ENCODE measurements around the gene RARA. TPM values are rescaled to one million over a fixed set of nuclear protein-coding genes. Genes with fewer than 3 reads are reported as not detected.
A peak's percentile ranks its signal among the peaks of the same experiment; 100 is the strongest.

RARA gene
- total RNA-seq, 1 experiment from 2014 or later, result 25.4 TPM

DNA sequence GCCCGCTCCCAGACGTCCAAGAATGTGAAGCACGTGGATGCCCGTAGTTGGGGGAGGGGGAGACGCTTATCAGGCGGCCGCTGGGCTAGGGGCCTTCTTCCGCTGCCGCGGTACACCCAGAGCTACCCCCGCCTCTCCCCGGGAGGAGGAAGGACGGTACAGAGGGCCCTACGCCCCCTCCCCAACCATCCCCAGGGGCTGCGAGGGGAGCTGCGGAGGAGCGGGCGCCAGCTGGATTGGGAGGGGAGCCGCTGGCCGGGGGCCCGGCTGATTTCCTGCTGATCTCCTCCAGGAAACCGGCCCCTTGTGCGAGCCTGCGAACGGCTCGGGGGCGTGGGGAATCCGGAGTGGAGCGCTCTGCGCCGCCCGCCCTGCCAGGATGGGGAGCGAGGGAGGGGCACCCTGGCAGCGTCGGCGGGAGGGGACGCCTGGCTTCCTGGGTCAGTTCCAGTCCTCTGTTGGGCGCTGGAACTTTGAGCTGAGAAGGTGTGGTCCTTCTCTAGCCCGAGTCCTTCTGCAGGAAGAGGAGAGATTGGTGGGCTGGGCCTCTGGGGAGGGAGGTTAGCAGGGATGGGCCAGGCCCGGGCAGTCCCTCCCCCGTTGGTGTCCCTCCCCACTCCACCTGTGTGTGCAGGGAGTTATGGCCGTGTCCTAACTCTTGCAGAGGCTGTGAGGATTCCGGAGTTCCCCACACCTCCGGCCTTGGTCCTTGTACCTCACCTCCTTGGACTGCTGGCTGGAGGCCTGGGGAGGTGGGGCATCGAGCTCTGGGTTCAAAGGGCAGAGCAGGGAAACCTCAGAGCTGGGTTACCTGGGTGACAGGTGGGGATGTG is 36.4 kb downstream of the RARA start:
- Histone ChIP-seq H3K36me3 (ENCODE audit: insufficient read depth, low read length, poor library complexity, severe bottlenecking) (no peaks in the 10 kb centered on the region), H3K4me3 (ENCODE audit: low read depth, low read length, poor library complexity, severe bottlenecking) (peak overlapping the region; percentile 63), H3K27me3 (replicated peaks; ENCODE audit: insufficient read depth, low read depth, low read length, poor library complexity) (no peaks in the 10 kb centered on the region), H3K27ac (ENCODE audit: low read depth, low read length, poor library complexity, severe bottlenecking) (peak overlapping the region; percentile 65), H3K4me1 (ENCODE audit: insufficient read depth, low read length, poor library complexity, severe bottlenecking) (peaks cover 60% of the 10 kb centered on the region), H3K9me3 (ENCODE audit: low read depth, low read length, poor library complexity, severe bottlenecking) (no peaks in the 10 kb centered on the region)
- DNase-seq (ENCODE audit: low spot score), result peak; percentile 65
- TF ChIP-seq EZH2 (IDR thresholded peaks at IDR 0.05; ENCODE audit: borderline replicate concordance, low read depth, low read length, poor library complexity, severe bottlenecking), result no peak
- TF ChIP-seq, protein P1, sequence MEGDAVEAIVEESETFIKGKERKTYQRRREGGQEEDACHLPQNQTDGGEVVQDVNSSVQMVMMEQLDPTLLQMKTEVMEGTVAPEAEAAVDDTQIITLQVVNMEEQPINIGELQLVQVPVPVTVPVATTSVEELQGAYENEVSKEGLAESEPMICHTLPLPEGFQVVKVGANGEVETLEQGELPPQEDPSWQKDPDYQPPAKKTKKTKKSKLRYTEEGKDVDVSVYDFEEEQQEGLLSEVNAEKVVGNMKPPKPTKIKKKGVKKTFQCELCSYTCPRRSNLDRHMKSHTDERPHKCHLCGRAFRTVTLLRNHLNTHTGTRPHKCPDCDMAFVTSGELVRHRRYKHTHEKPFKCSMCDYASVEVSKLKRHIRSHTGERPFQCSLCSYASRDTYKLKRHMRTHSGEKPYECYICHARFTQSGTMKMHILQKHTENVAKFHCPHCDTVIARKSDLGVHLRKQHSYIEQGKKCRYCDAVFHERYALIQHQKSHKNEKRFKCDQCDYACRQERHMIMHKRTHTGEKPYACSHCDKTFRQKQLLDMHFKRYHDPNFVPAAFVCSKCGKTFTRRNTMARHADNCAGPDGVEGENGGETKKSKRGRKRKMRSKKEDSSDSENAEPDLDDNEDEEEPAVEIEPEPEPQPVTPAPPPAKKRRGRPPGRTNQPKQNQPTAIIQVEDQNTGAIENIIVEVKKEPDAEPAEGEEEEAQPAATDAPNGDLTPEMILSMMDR (conservative IDR thresholded peaks at IDR 0.05; ENCODE audit: low read depth, low read length), result no peak
- ChIA-PET POLR2A (ENCODE audit: low non-redundant PET) (no interaction called here), CTCF (interaction anchor here (0.6 kb wide), 2 partner anchors 28 to 60 kb away, joined by 5 read pairs; no protein-coding TSS in a partner anchor)
- no TSS peak for BruUV-seq (replicated peaks)
- intact Hi-C loops (cut with micrococcal nuclease; ENCODE audit: unreplicated experiment), result no loop called here

DNA sequence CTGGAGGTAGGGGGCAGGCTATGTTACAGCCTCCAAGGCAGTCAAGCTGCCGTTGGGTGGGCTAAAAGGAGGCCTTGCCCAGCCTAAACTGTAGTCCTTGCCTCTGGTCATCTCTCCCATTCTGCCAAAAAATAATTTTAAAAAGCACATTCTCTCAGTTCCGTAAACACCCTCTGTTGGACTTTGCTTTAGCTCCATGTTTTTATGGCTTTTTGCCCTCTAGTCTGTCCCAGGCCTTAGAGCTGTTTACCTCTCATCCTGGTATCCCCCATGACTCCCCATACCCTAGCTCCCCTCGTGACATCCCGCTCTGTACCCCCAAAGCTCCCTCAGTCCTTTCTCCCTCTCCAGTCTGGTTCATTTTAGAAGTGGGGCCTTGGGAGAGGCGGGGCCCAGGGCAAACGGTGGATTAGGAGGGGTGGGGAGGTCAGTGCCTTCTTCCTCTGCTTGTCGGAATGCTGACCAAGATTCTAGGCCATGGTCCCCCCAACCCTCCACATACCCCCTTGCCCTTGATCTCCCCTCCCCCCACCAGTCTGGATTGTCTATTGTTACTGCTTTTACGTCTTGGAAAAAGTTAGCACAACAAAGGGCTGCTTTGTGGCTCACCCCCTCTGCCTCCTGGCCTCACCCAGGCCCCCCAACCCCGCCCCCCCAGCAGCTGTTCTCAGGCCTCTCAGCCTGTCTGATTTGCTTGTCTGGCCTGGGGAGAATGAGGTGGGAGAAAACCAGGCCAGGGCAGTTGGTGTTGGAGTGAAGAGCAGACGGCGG is 37.2 kb downstream of the RARA start:
- H3K27me3 ChIP-seq (replicated peaks; ENCODE audit: insufficient read depth, low read depth, low read length, poor library complexity), result no peaks in the 10 kb centered on the region
- intact Hi-C loops (cut with micrococcal nuclease; ENCODE audit: unreplicated experiment), result no loop called here
- DNase-seq (ENCODE audit: low spot score), result no peak

GRCh38 chr17:40346765-40347158 is 37.8 kb downstream of the RARA start:
- no peak for DNase-seq (ENCODE audit: low spot score)
- Histone ChIP-seq H3K4me1 (ENCODE audit: insufficient read depth, low read length, poor library complexity, severe bottlenecking) (peaks cover 73% of the 10 kb centered on the region), H3K27ac (ENCODE audit: low read depth, low read length, poor library complexity, severe bottlenecking) (no peak overlapping the region), H3K9me3 (ENCODE audit: low read depth, low read length, poor library complexity, severe bottlenecking) (no peaks in the 10 kb centered on the region), H3K36me3 (ENCODE audit: insufficient read depth, low read length, poor library complexity, severe bottlenecking) (no peaks in the 10 kb centered on the region), H3K4me3 (ENCODE audit: low read depth, low read length, poor library complexity, severe bottlenecking) (no peak overlapping the region), H3K27me3 (replicated peaks; ENCODE audit: insufficient read depth, low read depth, low read length, poor library complexity) (no peaks in the 10 kb centered on the region)
- intact Hi-C loops (cut with micrococcal nuclease; ENCODE audit: unreplicated experiment), result no loop called here
- BruUV-seq (replicated peaks), result no TSS peak
- POLR2A ChIA-PET (ENCODE audit: low non-redundant PET), result no interaction called here
- CTCF ChIA-PET, result no interaction called here
- no peak for TF ChIP-seq EZH2 (IDR thresholded peaks at IDR 0.05; ENCODE audit: borderline replicate concordance, low read depth, low read length, poor library complexity, severe bottlenecking)
- TF ChIP-seq, protein P1 (conservative IDR thresholded peaks at IDR 0.05; ENCODE audit: low read depth, low read length), result no peak

More for the DNA sequence above, 37.2 kb downstream of the RARA start:
- H3K36me3 ChIP-seq (ENCODE audit: insufficient read depth, low read length, poor library complexity, severe bottlenecking), result no peaks in the 10 kb centered on the region
- POLR2A ChIA-PET (ENCODE audit: low non-redundant PET), result no interaction called here
- no peaks in the 10 kb centered on the region for H3K9me3 ChIP-seq (ENCODE audit: low read depth, low read length, poor library complexity, severe bottlenecking)
- H3K4me3 ChIP-seq (ENCODE audit: low read depth, low read length, poor library complexity, severe bottlenecking), result peak overlapping the region; percentile 63
- TF ChIP-seq EZH2 (IDR thresholded peaks at IDR 0.05; ENCODE audit: borderline replicate concordance, low read depth, low read length, poor library complexity, severe bottlenecking), result no peak
- TF ChIP-seq, protein P1 (conservative IDR thresholded peaks at IDR 0.05; ENCODE audit: low read depth, low read length), result no peak
- H3K4me1 ChIP-seq (ENCODE audit: insufficient read depth, low read length, poor library complexity, severe bottlenecking), result peaks cover 68% of the 10 kb centered on the region
- CTCF ChIA-PET, result interaction anchor here (0.6 kb wide), 2 partner anchors 29 to 59 kb away, joined by 5 read pairs; no protein-coding TSS in a partner anchor
- no TSS peak for BruUV-seq (replicated peaks)
- peak overlapping the region; percentile 65 for H3K27ac ChIP-seq (ENCODE audit: low read depth, low read length, poor library complexity, severe bottlenecking)

Data from A673 (cell line).